ENCODE measurements around the gene NEK4. TPM values are rescaled to one million over a fixed set of nuclear protein-coding genes. Genes with fewer than 3 reads are reported as not detected.
A peak's percentile ranks its signal among the peaks of the same experiment; 100 is the strongest.

Gene NEK4
- total and polyA plus RNA-seq, 2 of the 13 experiments (the other 11 are each of a cell fraction or from before 2014, with no cell fraction given): 16.5 to 38.0 TPM

GRCh38 chr3:52705688-52706686, 64.8 kb downstream of the NEK4 start, which contains the start of the genes GLT8D1 and SPCS1 (continued):
- TF ChIP-seq ZFY (CRISPR knock-in tag; IDR thresholded peaks at IDR 0.05) (peak; percentile 90), MXI1 (IDR thresholded peaks at IDR 0.05; ENCODE audit: borderline replicate concordance, low read depth, low read length) (peak; percentile 96; the same call in 2 of the 3 replicates), RORA (CRISPR knock-in tag; IDR thresholded peaks at IDR 0.05) (no peak), PAXIP1 (CRISPR knock-in tag; conservative IDR thresholded peaks at IDR 0.05) (peak; percentile 43; the same call in 1 of the 2 replicates), ZNF264 (CRISPR knock-in tag; IDR thresholded peaks at IDR 0.05) (no peak), TFDP1 (CRISPR knock-in tag; IDR thresholded peaks at IDR 0.05; ENCODE audit: borderline replicate concordance) (no peak), UBTF (CRISPR knock-in tag; IDR thresholded peaks at IDR 0.05) (peak; percentile 90), ZNF20 (CRISPR knock-in tag; IDR thresholded peaks at IDR 0.05) (no peak), ZNF296 (CRISPR knock-in tag; conservative IDR thresholded peaks at IDR 0.05) (no peak; the same call in 1 of the 2 replicates), ZSCAN12 (CRISPR knock-in tag; IDR thresholded peaks at IDR 0.05) (peak; percentile 64; the same call in 1 of the 2 replicates), PRMT3 (CRISPR knock-in tag; IDR thresholded peaks at IDR 0.05; ENCODE audit: borderline replicate concordance, low read depth) (no peak), MIER2 (CRISPR knock-in tag; IDR thresholded peaks at IDR 0.05) (0 out of 2 replicates have a peak, but pooled peaks have one; percentile 10), ZNF570 (CRISPR knock-in tag; IDR thresholded peaks at IDR 0.05; ENCODE audit: borderline replicate concordance) (no peak), ARID5B (CRISPR knock-in tag; IDR thresholded peaks at IDR 0.05) (0 out of 2 replicates have a peak, but pooled peaks have one; percentile 11)
- TF ChIP-seq, protein P1, sequence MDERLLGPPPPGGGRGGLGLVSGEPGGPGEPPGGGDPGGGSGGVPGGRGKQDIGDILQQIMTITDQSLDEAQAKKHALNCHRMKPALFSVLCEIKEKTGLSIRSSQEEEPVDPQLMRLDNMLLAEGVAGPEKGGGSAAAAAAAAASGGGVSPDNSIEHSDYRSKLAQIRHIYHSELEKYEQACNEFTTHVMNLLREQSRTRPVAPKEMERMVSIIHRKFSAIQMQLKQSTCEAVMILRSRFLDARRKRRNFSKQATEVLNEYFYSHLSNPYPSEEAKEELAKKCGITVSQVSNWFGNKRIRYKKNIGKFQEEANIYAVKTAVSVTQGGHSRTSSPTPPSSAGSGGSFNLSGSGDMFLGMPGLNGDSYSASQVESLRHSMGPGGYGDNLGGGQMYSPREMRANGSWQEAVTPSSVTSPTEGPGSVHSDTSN (CRISPR knock-in tag; IDR thresholded peaks at IDR 0.05): no peak

All from HepG2 (cell line).